ENCODE measurements around the gene GRN.
"Not testable (repeated sequence)": the region's sequence is repeated elsewhere in the genome, so short reads cannot be mapped to it uniquely, and the experiment has no call there.

GRN gene

GRCh38 chr17:44321246-44322120 is 23.6 kb upstream of the GRN start:
- DNase-seq (ENCODE audit: low read depth), result no peak

DNA sequence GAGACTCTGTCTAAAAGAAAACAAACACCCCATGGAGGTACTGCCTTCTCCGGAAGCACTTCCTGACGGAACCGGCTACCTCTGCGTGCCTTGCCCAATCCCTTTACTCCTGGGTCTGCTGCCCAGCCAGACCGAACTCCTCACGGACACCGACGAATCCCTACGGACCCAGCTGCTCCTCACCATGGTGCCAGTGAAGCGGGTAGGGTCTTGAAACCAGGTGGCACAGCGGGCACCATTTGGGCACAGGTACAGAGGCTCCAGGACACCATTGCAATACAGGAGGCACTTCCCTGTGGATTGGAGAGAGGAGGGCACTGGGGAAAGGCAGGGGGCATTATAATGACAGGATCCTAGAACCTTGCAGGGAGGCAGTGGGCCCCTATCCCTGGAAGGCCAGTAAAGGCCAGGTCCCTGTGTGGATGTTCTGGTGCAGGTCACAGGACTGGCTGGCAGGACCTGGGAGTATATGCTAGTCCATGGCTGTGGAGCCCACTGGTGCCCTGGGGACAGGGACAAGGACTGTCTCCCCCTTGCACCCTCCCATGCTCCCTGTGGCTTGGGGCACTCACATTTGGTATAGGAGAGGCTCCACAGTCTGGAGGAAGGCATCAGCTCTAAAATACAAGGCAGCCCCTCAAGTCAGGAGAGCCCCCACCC is 22.7 kb upstream of the GRN start:
- DNase-seq (ENCODE audit: low read depth), result no peak

DNA sequence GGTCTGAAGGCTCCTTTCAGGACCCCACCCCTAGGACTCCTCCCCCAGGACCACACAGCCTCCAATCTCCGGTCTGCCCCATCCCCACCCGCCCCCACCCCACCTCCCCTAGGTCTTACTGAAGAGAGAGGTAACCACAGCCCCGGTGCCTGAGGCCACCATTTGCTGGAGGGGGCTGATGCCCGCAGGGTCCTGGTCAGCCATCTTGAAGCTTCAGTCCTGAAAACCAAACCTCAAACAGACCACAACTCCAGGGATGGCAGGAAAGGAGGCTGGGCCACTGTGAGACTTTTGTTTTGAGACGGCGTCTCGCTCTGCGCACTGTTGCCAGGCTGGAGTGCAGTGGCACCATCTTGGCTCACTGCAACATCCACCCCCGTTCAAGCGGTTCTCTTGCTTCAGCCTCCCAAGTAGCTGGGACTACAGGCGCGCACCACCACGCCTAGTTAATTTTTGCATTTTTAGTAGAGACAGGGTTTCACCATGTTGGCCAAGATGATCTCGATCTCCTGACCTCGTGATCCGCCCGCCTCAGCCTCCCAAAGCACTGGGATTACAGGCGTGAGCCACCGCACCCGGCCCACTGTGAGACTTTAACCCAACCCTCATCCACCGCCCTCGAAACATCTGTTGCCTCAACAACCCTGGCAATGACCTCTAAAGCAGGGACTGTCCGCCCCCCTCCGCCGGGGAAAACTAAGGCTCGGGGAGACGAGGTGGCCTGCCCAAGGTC is 21.6 kb upstream of the GRN start:
- DNase-seq (ENCODE audit: low read depth), result no peak

DNA sequence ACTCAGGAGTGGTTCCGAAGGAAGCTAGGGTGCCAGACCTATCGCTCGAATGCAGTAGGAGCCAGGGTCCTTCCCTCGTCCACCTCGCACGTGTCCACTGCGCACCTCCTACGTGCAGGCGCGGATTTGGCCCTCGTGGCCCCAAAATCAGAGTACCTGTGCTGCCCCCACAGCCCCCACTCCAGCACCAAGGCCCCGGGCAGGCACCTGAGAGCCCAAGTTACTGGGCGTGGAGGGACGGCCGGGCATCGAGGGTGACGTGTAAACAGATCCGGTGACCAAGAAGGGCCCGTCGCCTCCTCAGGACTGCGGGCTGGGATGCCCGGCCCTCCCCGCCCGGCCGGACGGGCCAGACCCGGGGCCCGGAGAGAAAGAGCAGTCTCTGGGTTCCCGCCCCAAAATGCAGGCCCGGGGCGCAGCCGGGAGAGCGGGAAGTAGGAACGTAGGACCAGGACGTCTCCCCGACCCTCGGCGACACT is 21.0 kb upstream of the GRN start:
- DNase-seq (ENCODE audit: low read depth), result no peak

DNA sequence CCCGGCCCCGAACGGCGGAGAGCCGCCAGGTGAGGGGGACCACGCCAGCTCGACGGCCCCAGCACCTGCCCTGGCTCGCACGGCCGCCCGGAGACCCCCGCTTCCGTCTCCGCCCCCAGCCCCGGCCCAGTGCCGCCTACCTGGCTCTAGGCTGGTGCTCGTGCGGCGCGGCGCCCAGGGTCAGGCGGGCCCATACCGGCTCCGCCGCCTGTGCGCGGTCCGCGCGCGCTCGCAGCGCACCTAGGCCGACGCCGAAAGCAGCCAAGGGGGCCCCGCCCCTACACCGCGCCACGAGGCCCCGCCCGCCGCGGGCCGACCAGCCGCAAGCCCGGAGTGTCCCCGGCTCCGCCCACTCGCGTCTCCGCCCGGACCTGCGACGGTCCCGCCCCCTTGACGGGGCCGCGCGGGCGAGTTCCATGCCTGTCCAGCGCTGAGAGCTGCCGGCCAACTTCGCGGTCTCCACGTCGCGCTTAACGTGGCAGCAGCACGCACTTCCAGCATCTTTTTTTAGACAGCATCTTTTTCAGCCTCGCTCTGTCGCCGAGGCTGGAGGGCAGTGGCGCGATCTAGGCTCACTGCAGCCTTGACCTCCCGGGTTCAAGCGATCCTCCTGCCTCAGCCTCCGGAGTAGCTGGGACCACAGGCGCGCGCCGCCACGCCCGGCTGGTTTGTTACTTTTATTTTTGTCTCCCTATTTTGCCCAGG is 20.4 kb upstream of the GRN start, which contains the start of gene SLC25A39:
TSS of gene SLC25A39 (minus strand) at position 253 of the 705 bp plus-strand sequence. CDS start 1,261 bp downstream, outside the sequence.
- DNase-seq (ENCODE audit: low read depth), result peak; percentile 36

DNA sequence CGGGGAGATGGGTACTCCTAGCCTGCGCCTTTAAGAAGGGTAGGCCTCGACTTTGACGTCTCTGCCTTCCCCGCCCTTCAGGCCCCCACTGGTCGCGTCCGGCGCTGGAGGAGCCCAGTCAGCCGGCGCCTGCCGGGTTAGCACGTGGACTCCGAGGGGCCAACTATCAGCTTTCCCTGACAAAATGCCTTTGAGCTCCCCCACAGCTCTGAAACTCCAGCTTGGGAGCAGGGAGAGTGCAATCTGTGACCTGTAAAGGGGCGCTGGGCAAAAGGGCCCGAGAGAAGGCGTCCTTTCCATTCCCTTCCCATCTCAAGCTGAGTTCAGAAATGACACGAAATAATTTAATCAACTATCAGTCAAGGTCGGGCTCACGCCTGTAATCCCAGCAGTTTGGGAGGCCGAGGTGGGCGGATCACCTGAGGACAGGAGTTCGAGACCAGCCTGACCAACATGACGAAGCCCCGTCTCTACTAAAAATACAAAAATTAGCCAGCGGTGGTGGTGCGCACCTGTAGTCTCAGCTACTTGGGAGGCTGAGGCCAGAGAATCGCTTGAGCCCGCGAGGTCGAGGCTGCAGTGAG is 18.1 kb upstream of the GRN start:
- DNase-seq (ENCODE audit: low read depth), result peak; percentile 64

DNA sequence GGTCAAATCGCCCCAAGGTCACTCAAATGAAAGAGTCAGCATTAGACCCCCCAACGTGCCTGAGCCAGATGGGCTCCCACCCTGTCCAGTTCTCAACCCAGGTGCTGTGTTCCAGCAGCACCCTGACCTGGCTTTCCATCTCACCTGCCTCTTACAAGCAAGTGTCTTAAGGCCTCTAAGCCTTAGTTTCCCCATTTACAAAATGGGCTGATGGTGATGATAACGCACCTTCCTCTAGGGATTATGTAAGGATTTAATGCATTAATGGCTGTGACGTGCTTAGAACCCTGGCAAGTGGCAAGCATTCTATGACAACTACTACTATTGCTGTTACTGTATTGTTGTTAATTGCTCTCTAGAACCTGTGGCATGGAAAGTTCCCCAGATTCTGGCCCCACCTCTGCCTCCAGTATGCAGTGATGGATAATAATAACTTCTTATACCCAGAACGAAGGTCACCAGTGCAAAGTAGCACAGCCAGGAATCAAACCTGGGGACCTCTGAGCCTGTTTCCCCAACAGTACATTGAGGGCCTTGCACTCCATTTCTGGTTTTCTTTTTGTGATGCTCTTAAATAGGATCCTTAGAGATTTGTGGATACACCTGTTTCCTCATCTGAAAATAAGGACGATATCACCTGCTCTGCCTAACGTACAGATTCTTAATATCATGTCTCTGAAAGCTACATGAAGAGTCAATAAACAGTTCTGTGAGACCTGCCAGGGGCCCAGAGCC is 17.2 kb upstream of the GRN start:
- no peak for DNase-seq (ENCODE audit: low read depth)

GRCh38 chr17:44329516-44329915 is 15.6 kb upstream of the GRN start:
- DNase-seq (ENCODE audit: low read depth), result not testable (repeated sequence)

- DNase-seq (ENCODE audit: low read depth), result not testable (repeated sequence)
Observed at GRCh38 chr17:44330263-44330662, 14.8 kb upstream of the GRN start.

GRCh38 chr17:44331249-44331760 is 13.8 kb upstream of the GRN start:
- no peak for DNase-seq (ENCODE audit: low read depth)

- no peak for DNase-seq (ENCODE audit: low read depth)
Observed at GRCh38 chr17:44333371-44333770, 11.7 kb upstream of the GRN start.

DNA sequence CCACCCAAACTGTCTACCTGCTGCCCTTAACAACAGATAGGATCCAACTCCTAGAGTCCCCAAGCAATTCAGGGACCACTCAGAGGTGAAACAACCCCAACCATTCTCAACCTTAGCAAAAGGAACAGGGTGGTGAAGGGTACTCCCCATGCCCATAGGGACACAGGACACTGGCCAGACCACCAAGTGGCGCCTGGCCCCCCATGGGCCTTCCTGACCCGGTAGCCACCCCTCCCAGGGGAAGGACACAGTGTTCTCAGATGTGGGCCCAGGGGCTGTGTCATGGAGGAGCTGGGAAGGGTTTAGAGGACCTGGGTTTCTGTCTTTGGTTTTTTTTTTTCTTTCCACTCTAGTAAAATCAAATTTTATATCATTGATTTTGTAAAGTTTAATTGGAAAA is 10.8 kb upstream of the GRN start:
- no peak for DNase-seq (ENCODE audit: low read depth)

GRCh38 chr17:44334727-44335126 is 10.4 kb upstream of the GRN start:
- DNase-seq (ENCODE audit: low read depth), result no peak

DNA sequence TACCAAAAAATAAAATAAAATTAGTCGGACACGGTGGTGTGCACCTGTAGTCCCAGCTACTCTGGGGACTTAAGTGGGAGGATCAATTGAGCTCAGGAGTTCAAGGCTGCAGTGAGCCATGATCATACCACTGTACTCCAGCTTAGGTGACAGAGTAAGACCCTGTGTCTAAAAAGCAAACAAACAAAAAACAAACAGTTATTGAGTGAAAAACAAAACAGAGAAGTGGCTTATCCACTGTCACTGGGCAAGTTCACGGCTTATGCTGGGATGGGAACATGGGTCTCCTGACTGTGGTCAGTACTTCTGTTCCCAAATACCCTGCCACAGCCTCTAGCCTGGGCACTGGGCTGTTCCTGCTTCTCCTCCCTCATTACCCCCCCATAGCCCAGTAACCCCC is 9.5 kb upstream of the GRN start:
- DNase-seq (ENCODE audit: low read depth), result no peak

- DNase-seq (ENCODE audit: low read depth), result no peak
Observed at GRCh38 chr17:44335968-44336367, 9.1 kb upstream of the GRN start.

DNA sequence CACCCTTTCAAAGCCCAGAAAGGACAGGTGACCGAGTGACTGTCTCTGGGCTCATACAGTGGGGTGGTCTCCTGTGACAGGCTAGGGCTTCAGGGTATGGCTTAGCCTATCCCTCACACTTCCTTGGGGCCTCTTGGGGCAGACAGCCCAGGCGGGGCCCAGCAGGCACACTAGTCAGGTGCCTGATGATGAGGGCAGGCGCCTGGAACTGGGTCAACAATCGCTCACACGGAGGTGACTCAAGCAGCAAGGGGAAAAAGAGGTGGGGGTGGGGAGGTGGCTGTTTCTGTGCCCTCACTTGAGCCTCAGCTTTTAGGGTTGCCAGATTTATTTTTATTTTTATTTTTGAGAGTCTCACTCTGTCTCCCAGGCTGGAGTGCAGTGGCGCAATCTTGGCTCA is 6.4 kb upstream of the GRN start:
- DNase-seq (ENCODE audit: low read depth), result no peak

DNA sequence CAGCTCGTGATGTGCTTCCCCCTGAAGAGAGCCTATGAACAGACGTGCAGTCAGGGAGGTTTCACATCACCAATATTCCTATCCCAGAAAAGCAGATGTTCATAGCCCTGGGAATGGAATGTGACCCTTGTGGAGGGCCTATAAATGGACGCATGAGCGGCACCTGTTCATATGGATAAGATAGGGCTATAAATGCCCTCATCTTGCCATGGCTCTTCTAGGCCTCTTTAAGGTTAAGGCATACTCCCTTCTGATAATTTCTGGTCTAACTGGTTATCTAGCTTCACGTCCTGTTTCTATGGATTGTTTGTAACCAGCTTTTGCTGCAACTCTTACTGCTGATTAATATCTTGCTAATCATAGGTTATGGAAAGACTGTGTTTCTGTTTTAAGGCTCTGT is 4.5 kb upstream of the GRN start:
- DNase-seq (ENCODE audit: low read depth), result not testable (repeated sequence)

- no peak for DNase-seq (ENCODE audit: low read depth)
Observed at GRCh38 chr17:44343510-44344209, 1.4 kb upstream of the GRN start.

DNA sequence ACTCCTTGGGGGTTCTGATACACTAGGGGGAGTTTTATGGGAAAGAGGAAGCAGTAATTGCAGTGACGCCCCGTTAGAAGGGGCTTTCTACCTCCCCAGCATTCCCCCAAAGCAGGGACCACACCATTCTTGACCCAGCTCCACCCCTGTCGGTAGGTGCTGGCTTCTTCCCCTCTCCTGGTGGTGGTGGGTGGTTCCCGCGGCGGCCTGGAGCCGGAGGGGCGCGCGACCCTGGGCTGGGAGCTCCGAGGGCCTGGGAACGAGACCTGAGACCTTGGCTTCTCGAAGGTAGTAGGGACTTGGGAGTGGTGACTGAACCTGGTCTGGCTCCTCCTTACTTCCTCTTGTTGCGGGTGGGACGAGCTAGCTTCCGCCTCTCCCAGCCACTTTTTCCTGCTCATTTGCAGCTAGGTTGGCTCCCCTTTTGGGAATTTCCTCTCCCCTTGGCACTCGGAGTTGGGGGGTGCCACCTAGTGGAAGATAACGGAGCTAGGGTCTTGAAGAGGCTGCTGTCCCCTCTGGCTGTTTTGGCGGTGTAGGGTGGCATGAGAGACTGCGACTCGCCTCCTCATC is 438 bp downstream of the GRN start:
- no peak for DNase-seq (ENCODE audit: low read depth)

Measured in HS-27A (cell line).